GM20000 (cell line): ENCODE measurements around the gene CLK2.

Experiments
- DNase-seq: peaks from one replicate; pipeline ENCODE4 v3.0.0; 2012; ENCODE audit warnings: low spot score
- TF ChIP-seq, protein P1 (sequence below): IDR thresholded peaks from 2 replicates; pipeline ENCODE4 v1.5.1; 2012; ENCODE audit warnings: mild to moderate bottlenecking, control low read depth; ENCODE audit errors: extremely low read depth, missing control alignments

The CLK2 gene

GRCh38 chr1:155254228-155254713, 19.0 kb downstream of the CLK2 start:
- TF ChIP-seq, protein P1, sequence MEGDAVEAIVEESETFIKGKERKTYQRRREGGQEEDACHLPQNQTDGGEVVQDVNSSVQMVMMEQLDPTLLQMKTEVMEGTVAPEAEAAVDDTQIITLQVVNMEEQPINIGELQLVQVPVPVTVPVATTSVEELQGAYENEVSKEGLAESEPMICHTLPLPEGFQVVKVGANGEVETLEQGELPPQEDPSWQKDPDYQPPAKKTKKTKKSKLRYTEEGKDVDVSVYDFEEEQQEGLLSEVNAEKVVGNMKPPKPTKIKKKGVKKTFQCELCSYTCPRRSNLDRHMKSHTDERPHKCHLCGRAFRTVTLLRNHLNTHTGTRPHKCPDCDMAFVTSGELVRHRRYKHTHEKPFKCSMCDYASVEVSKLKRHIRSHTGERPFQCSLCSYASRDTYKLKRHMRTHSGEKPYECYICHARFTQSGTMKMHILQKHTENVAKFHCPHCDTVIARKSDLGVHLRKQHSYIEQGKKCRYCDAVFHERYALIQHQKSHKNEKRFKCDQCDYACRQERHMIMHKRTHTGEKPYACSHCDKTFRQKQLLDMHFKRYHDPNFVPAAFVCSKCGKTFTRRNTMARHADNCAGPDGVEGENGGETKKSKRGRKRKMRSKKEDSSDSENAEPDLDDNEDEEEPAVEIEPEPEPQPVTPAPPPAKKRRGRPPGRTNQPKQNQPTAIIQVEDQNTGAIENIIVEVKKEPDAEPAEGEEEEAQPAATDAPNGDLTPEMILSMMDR: no peak
- DNase-seq: no peak

DNA sequence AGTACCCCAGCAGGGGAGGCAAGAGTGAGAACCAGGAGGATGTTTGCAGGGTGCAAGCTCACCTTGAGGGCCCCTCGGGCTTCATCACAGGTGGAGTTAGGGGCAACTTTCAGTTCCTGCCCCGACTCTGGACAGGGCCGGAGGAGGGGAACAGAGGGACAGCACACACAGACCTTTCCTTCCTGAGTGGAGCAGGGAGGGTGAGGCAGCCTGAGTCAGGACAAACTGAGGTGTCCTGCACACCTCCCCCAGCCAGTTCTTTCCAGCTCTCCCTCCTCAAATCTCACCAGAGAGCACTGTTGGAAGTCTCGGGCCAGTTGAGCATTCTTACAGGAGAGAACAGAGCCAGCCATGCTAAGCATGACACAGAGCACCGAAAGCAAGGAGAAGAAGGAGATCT, 19.5 kb downstream of the CLK2 start:
- TF ChIP-seq, protein P1: no peak
- DNase-seq: no peak

DNA sequence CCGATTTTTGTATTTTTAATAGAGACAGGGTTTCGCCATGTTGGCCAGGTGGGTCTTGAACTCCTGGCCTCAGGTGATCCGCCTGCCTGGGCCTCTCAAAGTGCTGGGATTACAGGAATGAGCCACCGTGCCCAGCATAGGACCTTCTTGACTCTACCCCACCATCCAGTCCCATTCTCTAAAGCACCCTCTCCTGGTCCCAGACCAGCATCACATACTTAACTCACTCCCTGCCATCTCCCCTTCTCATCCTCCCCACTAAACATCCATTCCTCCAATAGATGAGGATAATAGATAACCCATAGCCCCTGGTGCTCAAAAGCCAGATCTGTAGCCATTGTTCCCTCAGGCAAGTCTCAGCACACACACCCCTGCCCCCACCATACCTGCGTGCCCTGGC, 20.1 kb downstream of the CLK2 start:
- DNase-seq: no peak
- TF ChIP-seq, protein P1: no peak

DNA sequence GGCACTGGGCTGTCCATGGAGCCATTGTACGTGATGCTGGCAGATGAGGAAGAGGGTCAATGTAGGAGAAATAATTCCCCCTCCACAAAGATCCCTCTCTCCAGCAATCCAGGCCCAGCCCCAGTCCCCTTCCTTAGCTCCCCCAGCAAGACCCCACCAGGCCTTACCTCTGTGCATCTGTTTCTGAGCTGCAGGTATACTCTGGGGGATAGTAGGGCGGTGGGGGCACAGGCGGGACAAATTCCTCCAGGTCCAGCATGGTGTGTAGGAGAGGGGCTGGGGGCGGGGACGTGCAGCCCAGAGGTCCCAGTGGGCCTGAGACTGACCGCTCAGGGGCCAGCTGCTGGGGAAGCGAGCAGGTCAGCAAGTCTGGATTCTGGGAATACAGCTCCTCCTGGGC, 21.7 kb downstream of the CLK2 start:
- DNase-seq: peak; percentile 4

GRCh38 chr1:155250633-155251449, 22.5 kb downstream of the CLK2 start:
- DNase-seq: peak; percentile 98

More for the DNA sequence above, 21.7 kb downstream of the CLK2 start:
- TF ChIP-seq, protein P1: no peak

DNA sequence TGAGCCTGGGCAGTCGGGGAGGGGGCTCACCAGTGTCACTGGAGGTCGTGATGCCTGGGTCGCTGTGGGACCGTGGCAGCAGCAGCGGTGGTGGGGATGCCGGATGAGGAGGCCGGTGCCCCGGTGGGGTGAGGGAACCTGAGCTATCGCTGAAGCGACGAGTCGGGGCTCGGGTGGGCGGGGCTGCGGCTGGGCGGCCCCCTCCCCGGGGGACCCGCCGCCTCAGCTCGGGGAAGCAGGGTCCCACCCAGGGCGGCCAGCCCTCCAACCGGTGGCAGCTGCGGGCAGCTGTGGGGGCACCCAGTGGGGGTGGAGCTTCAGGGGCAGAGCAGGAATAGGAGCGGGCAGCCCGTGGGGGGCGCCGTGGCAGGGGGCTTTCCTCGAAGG, 23.1 kb downstream of the CLK2 start:
- TF ChIP-seq, protein P1: no peak
- peak; percentile 31 for DNase-seq

More at GRCh38 chr1:155250633-155251449, 22.5 kb downstream of the CLK2 start:
- TF ChIP-seq, protein P1: peak; percentile 100
